ENCODE results near the gene TMC6.

GRCh38 chr17:78175643-78175981 is 47.1 kb upstream of the TMC6 start:
- TF ChIP-seq CTCF (conservative IDR thresholded peaks at IDR 0.05; ENCODE audit: low read depth, low read length) (no peak), EZH2 (IDR thresholded peaks at IDR 0.05; ENCODE audit: borderline replicate concordance, low read depth, low read length, poor library complexity, severe bottlenecking) (no peak)
